ENCODE measurements around the gene DOHH.

DNA sequence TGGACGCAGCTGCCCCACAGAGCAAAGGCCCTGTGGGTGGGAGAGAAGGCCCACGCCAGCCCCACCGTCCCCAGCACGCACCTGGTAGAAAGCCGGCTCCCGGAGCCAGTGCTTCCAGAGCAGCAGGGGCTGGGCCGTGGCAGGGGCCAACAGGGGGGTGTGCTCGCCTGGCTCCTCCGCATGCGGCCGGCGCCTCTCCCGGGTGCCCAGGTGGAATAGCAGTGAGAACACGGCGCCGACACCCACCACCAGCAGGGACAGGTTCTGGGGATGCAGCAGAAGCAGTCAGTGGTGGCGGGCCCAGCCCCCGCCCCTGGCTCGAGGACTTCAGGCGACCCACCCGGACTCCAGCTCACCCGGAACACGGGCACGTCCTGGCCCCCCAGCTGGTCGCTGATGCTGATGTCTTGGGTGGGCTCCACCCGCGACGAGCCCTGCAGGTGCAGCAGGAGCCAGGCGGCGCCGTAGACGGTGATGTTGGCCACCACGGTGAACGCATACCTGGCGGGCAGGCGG lies 47.4 kb upstream of the DOHH start:
- TF ChIP-seq YY1 (IDR thresholded peaks at IDR 0.05; ENCODE audit: insufficient read depth, insufficient read length) (no peak), ZNF274 (IDR thresholded peaks at IDR 0.05; ENCODE audit: low read depth, low read length) (no peak), SUZ12 (IDR thresholded peaks at IDR 0.05; ENCODE audit: extremely low read depth, insufficient read depth, insufficient read length) (no peak)
